T-helper 2 cell (primary cell): Measurements from ENCODE around the gene STEAP1B.
"Not testable (repeated sequence)": the region's sequence is repeated elsewhere in the genome, so short reads cannot be mapped to it uniquely, and the experiment has no call there.

Source experiments
- DNase-seq, 5 experiments: peaks; one replicate each; pipeline versions ENCODE4 v3.0.0 to v3.0.0-alpha.2; 2012 to 2022

The STEAP1B gene

GRCh38 chr7:22496296-22496888, 3.6 kb downstream of the STEAP1B start:
- not testable (repeated sequence) for DNase-seq

GRCh38 chr7:22493160-22493925, 6.6 kb downstream of the STEAP1B start:
- DNase-seq, result not testable (repeated sequence)

- DNase-seq, result peak in 4 of 5 experiments; percentile 13 to 48 (median 23)
Measured at GRCh38 chr7:22488643-22489462, 11.1 kb downstream of the STEAP1B start.

- no peak for DNase-seq
Measured at GRCh38 chr7:22487978-22488642, 11.9 kb downstream of the STEAP1B start.

GRCh38 chr7:22486597-22486996, 13.4 kb downstream of the STEAP1B start:
- no peak for DNase-seq

GRCh38 chr7:22485189-22485588, 14.8 kb downstream of the STEAP1B start:
- DNase-seq, result peak in 1 of 5 experiments; percentile 21

GRCh38 chr7:22482503-22482902, 17.5 kb downstream of the STEAP1B start:
- DNase-seq, result no peak

GRCh38 chr7:22481726-22482125, 18.3 kb downstream of the STEAP1B start:
- peak in 1 of 5 experiments; percentile 32 for DNase-seq

GRCh38 chr7:22480523-22481075, 19.4 kb downstream of the STEAP1B start:
- no peak for DNase-seq

- no peak for DNase-seq
Measured at GRCh38 chr7:22477876-22478450, 22.0 kb downstream of the STEAP1B start.

GRCh38 chr7:22477262-22477661, 22.7 kb downstream of the STEAP1B start:
- DNase-seq, result no peak

GRCh38 chr7:22476824-22477223, 23.2 kb downstream of the STEAP1B start:
- no peak for DNase-seq

- DNase-seq, result no peak
Measured at GRCh38 chr7:22474645-22475044, 25.3 kb downstream of the STEAP1B start.

GRCh38 chr7:22470981-22471380, 29.0 kb downstream of the STEAP1B start:
- no peak for DNase-seq

GRCh38 chr7:22469371-22470143, 30.4 kb downstream of the STEAP1B start:
- DNase-seq, result no peak

GRCh38 chr7:22468609-22469008, 31.4 kb downstream of the STEAP1B start:
- DNase-seq, result no peak

- DNase-seq, result no peak
Measured at GRCh38 chr7:22464299-22464698, 35.7 kb downstream of the STEAP1B start.

GRCh38 chr7:22460363-22460988, 39.5 kb downstream of the STEAP1B start:
- no peak for DNase-seq

GRCh38 chr7:22457471-22457870, 42.5 kb downstream of the STEAP1B start:
- DNase-seq, result no peak

- no peak for DNase-seq
Measured at GRCh38 chr7:22454446-22454845, 45.5 kb downstream of the STEAP1B start.
